Neuronal stem cell (in vitro differentiated cells): Measurements from ENCODE around the gene EFNA5.

Source experiments
- DNase-seq: peaks from one replicate; pipeline ENCODE4 v3.0.0-alpha.2; 2013; ENCODE audit warnings: low spot score
- H2AFZ ChIP-seq: one replicate; pipeline ENCODE4 v1.6.1; 2013; ENCODE audit warnings: mild to moderate bottlenecking, low read length, inconsistent platforms
- H2AK5ac ChIP-seq: 2 replicates; pipeline ENCODE4 v1.6.1; 2013; ENCODE audit warnings: low read depth, mild to moderate bottlenecking, inconsistent platforms, low read length, moderate library complexity, mixed read lengths
- H2BK120ac ChIP-seq: 2 replicates; pipeline ENCODE4 v1.6.1; 2013; ENCODE audit warnings: low read depth, mild to moderate bottlenecking, inconsistent platforms, low read length, moderate library complexity, mixed read lengths
- H2BK12ac ChIP-seq: one replicate; pipeline ENCODE4 v1.6.1; 2013; ENCODE audit warnings: low read length, inconsistent platforms
- H2BK15ac ChIP-seq: 2 replicates; pipeline ENCODE4 v1.6.1; 2013; ENCODE audit warnings: mild to moderate bottlenecking, low read length, inconsistent platforms, mixed read lengths
- H2BK5ac ChIP-seq: one replicate; pipeline ENCODE4 v1.6.1; 2013; ENCODE audit warnings: inconsistent platforms, mild to moderate bottlenecking, low read length, moderate library complexity
- H3K14ac ChIP-seq: one replicate; pipeline ENCODE4 v1.6.1; 2013; ENCODE audit warnings: low read length, inconsistent platforms
- H3K18ac ChIP-seq: 2 replicates; pipeline ENCODE4 v1.6.1; 2013; ENCODE audit warnings: low read length, inconsistent platforms
- H3K23ac ChIP-seq: 2 replicates; pipeline ENCODE4 v1.6.1; 2013; ENCODE audit warnings: low read depth, mild to moderate bottlenecking, mixed read lengths, low read length, inconsistent platforms; ENCODE audit not compliant: poor library complexity
- H3K27ac ChIP-seq: replicated peaks from 3 replicates; pipeline ENCODE4 v1.5.1; 2013; ENCODE audit warnings: low read length, inconsistent platforms
- H3K27me3 ChIP-seq, 3 experiments: 2 replicates each; pipeline ENCODE4 v1.6.1; 2013; ENCODE audit warnings: low read length in 3 of 3, mild to moderate bottlenecking in 2 of 3, inconsistent platforms in 1 of 3, low read depth in 1 of 3, mixed read lengths in 1 of 3, moderate library complexity in 1 of 3; ENCODE audit not compliant: control insufficient read depth in 3 of 3, insufficient read depth in 3 of 3
- H3K36me3 ChIP-seq, 2 donors: replicated peaks in 1 of 2; 2 replicates each; pipeline ENCODE4 v1.6.1; 2013; ENCODE audit warnings: low read length in 2 of 2; ENCODE audit not compliant: control insufficient read depth in 2 of 2, insufficient read depth in 2 of 2
- H3K4ac ChIP-seq: 2 replicates; pipeline ENCODE4 v1.6.1; 2013; ENCODE audit warnings: inconsistent platforms, mild to moderate bottlenecking, low read length, moderate library complexity
- H3K4me1 ChIP-seq, 2 donors: 1 replicate in 1 of 2; 2 replicates in 1 of 2; pipeline ENCODE4 v1.6.1; 2013; ENCODE audit warnings: low read length in 2 of 2, low read depth in 1 of 2; ENCODE audit not compliant: control insufficient read depth in 2 of 2, insufficient read depth in 1 of 2
- H3K4me2 ChIP-seq: one replicate; pipeline ENCODE4 v1.6.1; 2013; ENCODE audit warnings: mild to moderate bottlenecking, low read length, inconsistent platforms; ENCODE audit not compliant: insufficient read depth, poor library complexity, severe bottlenecking
- H3K4me3 ChIP-seq, 2 donors: 2 replicates each; pipeline ENCODE4 v1.5.1; 2013; ENCODE audit warnings: low read length in 2 of 2, mild to moderate bottlenecking in 2 of 2, inconsistent platforms in 1 of 2, moderate library complexity in 1 of 2
- H3K79me1 ChIP-seq: one replicate; pipeline ENCODE4 v1.6.1; 2013; ENCODE audit warnings: low read depth, mild to moderate bottlenecking, inconsistent platforms, low read length, moderate library complexity
- H3K9ac ChIP-seq: one replicate; pipeline ENCODE4 v1.6.1; 2013; ENCODE audit warnings: mild to moderate bottlenecking, low read depth, low read length, inconsistent platforms; ENCODE audit not compliant: poor library complexity
- H3K9me3 ChIP-seq, 2 donors: replicated peaks in 1 of 2; 2 replicates each; pipeline versions ENCODE3 to v1.6.1; 2013; ENCODE audit warnings: low read length in 2 of 2, mild to moderate bottlenecking in 2 of 2, inconsistent platforms in 1 of 2, low read depth in 1 of 2, mixed read lengths in 1 of 2, moderate library complexity in 1 of 2; ENCODE audit not compliant: control insufficient read depth in 2 of 2, insufficient read depth in 1 of 2
- H4K8ac ChIP-seq: one replicate; pipeline ENCODE4 v1.6.1; 2013; ENCODE audit warnings: low read depth, mild to moderate bottlenecking, inconsistent platforms, low read length, moderate library complexity
- H4K91ac ChIP-seq: one replicate; pipeline ENCODE4 v1.6.1; 2013; ENCODE audit warnings: low read length, low read depth, mild to moderate bottlenecking, inconsistent platforms; ENCODE audit not compliant: poor library complexity
- WGBS, 2 donors: extraction: QIAGEN DNeasy Blood & Tissue Kit; methylation state at CpG; one replicate each; pipeline ENCODE4 v1.1.7; 2013; ENCODE audit warnings: missing lambda C conversion rate in 2 of 2, mixed read lengths in 1 of 2; ENCODE audit not compliant: insufficient read length in 2 of 2, insufficient replicate concordance in 1 of 2; ENCODE audit errors: extremely low coverage in 2 of 2; 5-methylcytosine and 5-hydroxymethylcytosine counted together

Gene EFNA5

DNA sequence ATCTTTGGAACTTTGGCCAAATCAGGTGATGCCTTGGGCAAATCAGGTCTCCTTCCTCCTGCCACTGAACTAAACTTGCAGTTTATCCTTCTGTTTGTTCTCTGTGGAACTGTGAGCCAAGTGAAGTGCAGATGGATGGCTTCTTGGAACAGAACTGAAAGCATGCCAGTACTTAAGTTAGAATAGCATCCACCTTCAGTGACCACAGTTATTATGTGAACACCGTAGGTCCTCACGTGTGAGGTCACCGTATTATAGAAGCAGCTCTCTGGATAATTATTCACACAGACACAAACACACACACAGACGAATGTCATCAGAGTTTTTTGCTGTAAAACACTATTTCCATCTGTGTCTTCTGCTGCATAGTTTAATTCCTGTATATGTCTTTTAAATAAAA, 162.6 kb downstream of the EFNA5 start:
- no peak overlapping the region for H3K4ac ChIP-seq
- H4K91ac ChIP-seq = no peak overlapping the region
- H3K14ac ChIP-seq = no peak overlapping the region
- no peak overlapping the region for H3K18ac ChIP-seq
- H2BK15ac ChIP-seq = no peak overlapping the region
- no peak overlapping the region for H2BK120ac ChIP-seq
- H3K27ac ChIP-seq = no peak overlapping the region
- H2AFZ ChIP-seq = no peak overlapping the region
- H3K4me1 ChIP-seq = peaks cover 19 to 27% of the 10 kb centered on the region in 2 donors
- H3K27me3 ChIP-seq = no peaks in the 10 kb centered on the region
- H3K79me1 ChIP-seq = no peaks in the 10 kb centered on the region
- H2AK5ac ChIP-seq = no peak overlapping the region
- no peak overlapping the region for H4K8ac ChIP-seq
- whole genome bisulfite sequencing, 2 donors = no CpG with 5 or more reads among the region's 4 CpGs
- no peak overlapping the region for H3K4me2 ChIP-seq
- H3K4me3 ChIP-seq = no peak overlapping the region
- H2BK12ac ChIP-seq = no peak overlapping the region
- H2BK5ac ChIP-seq = no peak overlapping the region
- peaks cover 0 to 7% of the 10 kb centered on the region in 2 donors for H3K9me3 ChIP-seq
- DNase-seq = no peak
- H3K9ac ChIP-seq = no peak overlapping the region
- peaks cover 0 to 3% of the 10 kb centered on the region in 2 donors for H3K36me3 ChIP-seq
- no peak overlapping the region for H3K23ac ChIP-seq

DNA sequence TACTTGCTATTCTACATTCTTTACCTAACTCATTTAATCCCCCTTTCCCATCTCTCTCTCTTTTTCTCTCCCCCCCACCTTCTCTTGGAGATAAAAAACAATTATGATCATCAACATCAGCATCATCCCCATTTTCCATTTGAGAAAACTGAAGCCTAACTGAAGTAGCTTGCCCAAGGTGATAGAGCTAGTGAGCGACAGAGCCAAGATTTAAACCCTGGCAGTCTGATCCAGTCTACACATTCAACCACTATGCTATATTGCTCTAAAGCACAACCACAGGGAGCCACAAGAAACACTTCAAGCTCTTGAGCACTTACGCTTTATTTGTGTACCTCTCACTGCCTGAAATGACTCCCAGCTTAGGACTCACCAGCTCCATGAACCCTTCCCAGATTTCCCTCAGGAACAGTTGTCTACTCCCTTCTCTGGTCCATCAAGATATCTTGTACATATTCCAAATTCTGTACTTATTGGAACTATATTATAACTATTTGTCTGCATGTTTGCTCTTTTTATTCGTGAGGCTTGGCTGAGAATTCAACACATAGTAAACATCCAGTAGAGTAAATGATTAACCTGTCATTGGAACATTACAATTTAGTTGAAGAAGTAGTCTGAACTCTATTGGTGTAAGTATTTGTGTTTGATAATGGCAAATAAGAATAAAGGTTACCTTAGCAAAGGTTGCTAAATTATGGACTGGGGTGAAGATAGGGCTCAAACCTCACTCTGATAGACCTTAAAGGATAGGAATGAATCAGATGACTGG, 164.8 kb downstream of the EFNA5 start:
- Histone ChIP-seq H2BK12ac (no peak overlapping the region), H3K14ac (no peak overlapping the region), H3K23ac (no peak overlapping the region), H3K4ac (no peak overlapping the region), H4K8ac (no peak overlapping the region), H3K4me2 (no peak overlapping the region), H3K4me1 (peaks cover 17 to 20% of the 10 kb centered on the region in 2 donors), H3K18ac (no peak overlapping the region), H3K4me3 (no peak overlapping the region), H3K9me3 (peaks cover 0 to 10% of the 10 kb centered on the region in 2 donors), H3K9ac (no peak overlapping the region), H2BK5ac (no peak overlapping the region), H2BK15ac (no peak overlapping the region), H3K27me3 (no peaks in the 10 kb centered on the region), H2AFZ (no peak overlapping the region), H2BK120ac (no peak overlapping the region), H3K27ac (no peak overlapping the region), H4K91ac (no peak overlapping the region), H3K36me3 (peaks cover 0 to 14% of the 10 kb centered on the region in 2 donors), H2AK5ac (no peak overlapping the region), H3K79me1 (no peaks in the 10 kb centered on the region)
- WGBS, 2 donors = no CpG with 5 or more reads among the region's 3 CpGs
- DNase-seq = no peak

DNA sequence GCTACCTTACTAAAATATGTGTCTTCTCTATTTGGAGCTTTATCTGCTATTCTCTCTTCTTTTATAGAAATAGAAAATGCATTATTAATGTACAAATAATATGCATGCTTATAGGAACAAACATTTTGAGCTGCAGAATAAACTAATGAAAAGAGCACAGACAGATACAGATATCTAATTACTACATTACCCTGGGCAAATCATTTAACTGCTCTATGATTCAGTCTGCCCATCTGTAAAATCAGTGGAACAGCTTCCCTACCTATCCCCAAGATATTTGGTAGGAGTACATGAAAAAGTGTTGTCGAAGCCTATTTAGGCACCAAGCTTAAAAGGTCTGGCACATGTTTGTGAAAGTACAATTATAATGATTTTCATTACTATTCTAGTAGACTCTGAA, 166.3 kb downstream of the EFNA5 start:
- Histone ChIP-seq H3K14ac (no peak overlapping the region), H3K27ac (no peak overlapping the region), H2AK5ac (no peak overlapping the region), H3K18ac (no peak overlapping the region), H3K79me1 (no peaks in the 10 kb centered on the region), H3K4me2 (no peak overlapping the region), H2AFZ (no peak overlapping the region), H2BK120ac (no peak overlapping the region), H2BK5ac (no peak overlapping the region), H3K36me3 (peaks cover 0 to 14% of the 10 kb centered on the region in 2 donors), H2BK12ac (no peak overlapping the region), H4K8ac (no peak overlapping the region), H3K9ac (no peak overlapping the region), H3K23ac (no peak overlapping the region), H3K4ac (no peak overlapping the region), H4K91ac (no peak overlapping the region), H3K4me3 (no peak overlapping the region), H3K4me1 (peaks cover 27% of the 10 kb centered on the region in 2 donors), H2BK15ac (no peak overlapping the region), H3K27me3 (no peaks in the 10 kb centered on the region), H3K9me3 (peaks cover 0 to 5% of the 10 kb centered on the region in 2 donors)
- no peak for DNase-seq
- no CpG with 5 or more reads among the region's 1 CpG for WGBS, 2 donors

DNA sequence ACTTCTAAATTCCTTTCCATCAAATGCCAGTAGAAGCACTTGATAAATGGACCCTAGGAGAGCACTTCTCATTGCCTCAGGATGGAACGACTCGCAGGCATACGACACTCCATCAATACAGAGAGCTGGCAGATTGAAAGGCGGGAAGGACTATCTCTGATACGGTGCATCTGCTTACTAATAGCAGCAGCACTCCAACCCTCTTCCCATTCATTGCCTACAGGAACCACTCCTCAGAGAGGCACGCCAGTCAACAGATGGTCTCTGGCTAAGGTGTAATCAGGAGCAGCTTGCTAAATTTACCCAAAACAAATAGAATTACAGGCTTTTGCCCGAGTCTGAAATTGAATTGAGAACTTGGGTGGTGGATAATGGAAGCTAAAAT, 168.1 kb downstream of the EFNA5 start:
- DNase-seq = no peak
- no peaks in the 10 kb centered on the region for H3K27me3 ChIP-seq

More for the DNA sequence above, 168.1 kb downstream of the EFNA5 start:
- Histone ChIP-seq H3K18ac (no peak overlapping the region), H2AK5ac (no peak overlapping the region), H3K4me1 (peaks cover 31 to 34% of the 10 kb centered on the region in 2 donors), H2BK5ac (no peak overlapping the region), H3K14ac (no peak overlapping the region), H3K36me3 (peaks cover 0 to 14% of the 10 kb centered on the region in 2 donors), H3K9ac (no peak overlapping the region), H3K9me3 (peaks cover 0 to 5% of the 10 kb centered on the region in 2 donors), H2BK120ac (no peak overlapping the region), H2AFZ (no peak overlapping the region), H4K8ac (no peak overlapping the region), H2BK12ac (no peak overlapping the region), H4K91ac (no peak overlapping the region), H3K4ac (no peak overlapping the region), H3K27ac (no peak overlapping the region), H3K79me1 (no peaks in the 10 kb centered on the region), H3K4me2 (no peak overlapping the region), H3K23ac (no peak overlapping the region), H3K4me3 (no peak overlapping the region), H2BK15ac (no peak overlapping the region)
- WGBS, 2 donors = no CpG with 5 or more reads among the region's 7 CpGs
